IMR-90 (cell line): ENCODE measurements around the gene PDE4B. TPM values are rescaled to one million over a fixed set of nuclear protein-coding genes. Genes with fewer than 3 reads are reported as not detected.

Experiments used
- ATAC-seq: fragments of 200-7000 bp; cut with Tn5 transposase; 2 replicates; pipeline ENCODE4 v1.9.1; 2020; ENCODE audit warnings: low read depth, mild to moderate bottlenecking, moderate library complexity
- BruUV-seq: library from RNA; stranded (reverse); fragments of 400-500 nt; replicated peaks from 2 replicates; lab custom pipeline; 2021; lab: Mats Ljungman, UMichigan
- CTCF ChIA-PET: fragments of 300-600 bp; formaldehyde crosslinking; extraction: SDS; loops from one replicate; lab custom pipeline; 2021; ENCODE audit warnings: antibody characterized with exemption; lab: Yijun Ruan, JAX
- POLR2A ChIA-PET: fragments of 300-600 bp; sonication (Branson Sonifier 250); formaldehyde crosslinking; loops from one replicate; lab custom pipeline; 2022; ENCODE audit warnings: antibody characterized with exemption; ENCODE audit not compliant: unreplicated experiment; lab: Charles Lee
- DNase-seq: peaks from one replicate; pipeline ENCODE4 v3.0.0; 2013
- H2AFZ ChIP-seq: replicated peaks from 2 replicates; pipeline ENCODE3; 2013; ENCODE audit warnings: low read length, mild to moderate bottlenecking; ENCODE audit not compliant: poor library complexity
- H2AK5ac ChIP-seq: 2 replicates; pipeline ENCODE4 v1.6.1; 2013; ENCODE audit warnings: low read depth, low read length, inconsistent platforms
- H2AK9ac ChIP-seq: replicated peaks from 2 replicates; pipeline ENCODE3; 2013; ENCODE audit warnings: mild to moderate bottlenecking, low read depth, low read length, moderate library complexity; ENCODE audit not compliant: poor library complexity
- H2BK120ac ChIP-seq: 2 replicates; pipeline ENCODE4 v1.6.1; 2013; ENCODE audit warnings: low read depth, low read length, inconsistent platforms
- H2BK15ac ChIP-seq: 3 replicates; pipeline ENCODE4 v1.6.1; 2013; ENCODE audit warnings: low read depth, low read length, inconsistent platforms
- H2BK20ac ChIP-seq: 2 replicates; pipeline ENCODE4 v1.6.1; 2013; ENCODE audit warnings: low read depth, mild to moderate bottlenecking, inconsistent platforms, low read length, moderate library complexity
- H2BK5ac ChIP-seq: 2 replicates; pipeline ENCODE4 v1.6.1; 2013; ENCODE audit warnings: mild to moderate bottlenecking, low read depth, low read length, inconsistent platforms; ENCODE audit not compliant: poor library complexity, severe bottlenecking
- H3K14ac ChIP-seq: replicated peaks from 2 replicates; pipeline ENCODE4 v1.6.1; 2013; ENCODE audit warnings: low read depth, low read length, inconsistent platforms
- H3K18ac ChIP-seq: 2 replicates; pipeline ENCODE4 v1.6.1; 2013; ENCODE audit warnings: low read depth, low read length, control low read depth
- H3K23ac ChIP-seq: 2 replicates; pipeline ENCODE4 v1.6.1; 2013; ENCODE audit warnings: low read depth, low read length, inconsistent platforms
- H3K27ac ChIP-seq: 2 replicates; pipeline ENCODE4 v1.5.1; 2013; ENCODE audit warnings: mild to moderate bottlenecking, control low read depth, low read length; ENCODE audit not compliant: insufficient read depth
- H3K27me3 ChIP-seq: 2 replicates; pipeline ENCODE4 v1.6.1; 2013; ENCODE audit warnings: low read length; ENCODE audit not compliant: control insufficient read depth, insufficient read depth
- H3K36me3 ChIP-seq: 2 replicates; pipeline ENCODE4 v1.6.1; 2013; ENCODE audit warnings: low read length, mixed read lengths; ENCODE audit not compliant: control insufficient read depth, insufficient read depth
- H3K4ac ChIP-seq: 2 replicates; pipeline ENCODE4 v1.6.1; 2013; ENCODE audit warnings: low read depth, low read length, inconsistent platforms
- H3K4me1 ChIP-seq: 2 replicates; pipeline ENCODE4 v1.6.1; 2013; ENCODE audit warnings: low read length, mixed read lengths; ENCODE audit not compliant: control insufficient read depth, insufficient read depth
- H3K4me2 ChIP-seq: 2 replicates; pipeline ENCODE4 v1.6.1; 2013; ENCODE audit warnings: low read depth, mild to moderate bottlenecking, control low read depth, low read length, moderate library complexity
- H3K4me3 ChIP-seq: 2 replicates; pipeline ENCODE4 v1.5.1; 2013; ENCODE audit warnings: low read depth, mild to moderate bottlenecking, control low read depth, low read length, moderate library complexity; ENCODE audit not compliant: insufficient read depth
- H3K56ac ChIP-seq: 2 replicates; pipeline ENCODE4 v1.6.1; 2013; ENCODE audit warnings: low read length, inconsistent platforms; ENCODE audit not compliant: insufficient read depth; ENCODE audit errors: extremely low read depth
- H3K79me1 ChIP-seq, 2 experiments: 2 replicates each; pipeline ENCODE4 v1.6.1; 2013; ENCODE audit warnings: low read length in 2 of 2, inconsistent platforms in 1 of 2, low read depth in 1 of 2
- H3K9ac ChIP-seq: 2 replicates; pipeline ENCODE4 v1.6.1; 2013; ENCODE audit warnings: low read depth, low read length, control low read depth
- H3K9me1 ChIP-seq: 2 replicates; pipeline ENCODE4 v1.6.1; 2013; ENCODE audit warnings: low read length, inconsistent platforms; ENCODE audit not compliant: insufficient read depth
- H3K9me3 ChIP-seq: 2 replicates; pipeline ENCODE4 v1.6.1; 2013; ENCODE audit warnings: low read length; ENCODE audit not compliant: control insufficient read depth, insufficient read depth
- H4K20me1 ChIP-seq: 2 replicates; pipeline ENCODE4 v1.6.1; 2013; ENCODE audit warnings: low read length, inconsistent platforms; ENCODE audit not compliant: insufficient read depth
- H4K5ac ChIP-seq: 2 replicates; pipeline ENCODE4 v1.6.1; 2013; ENCODE audit warnings: mild to moderate bottlenecking, low read depth, low read length, control low read depth
- H4K8ac ChIP-seq, 2 experiments: 2 replicates each; pipeline ENCODE4 v1.6.1; 2013; ENCODE audit warnings: low read depth in 2 of 2, low read length in 2 of 2, control low read depth in 1 of 2, inconsistent platforms in 1 of 2
- H4K91ac ChIP-seq: 2 replicates; pipeline ENCODE4 v1.6.1; 2013; ENCODE audit warnings: low read depth, low read length, inconsistent platforms; ENCODE audit not compliant: insufficient read depth
- BHLHE40 ChIP-seq: fragments of 150-350 bp; IDR thresholded peaks from 2 replicates; pipeline ENCODE4 v1.6.1; 2016; ENCODE audit warnings: mild to moderate bottlenecking, low read depth, low read length
- CEBPB ChIP-seq: IDR thresholded peaks from 2 replicates; pipeline ENCODE4 v1.6.1; 2012; ENCODE audit warnings: low read depth, low read length, improper control_type of control experiment
- CHD1 ChIP-seq: IDR thresholded peaks from 2 replicates; pipeline ENCODE4 v1.6.1; 2012; ENCODE audit warnings: low read depth, low read length, improper control_type of control experiment
- CTCF ChIP-seq: conservative IDR thresholded peaks from 2 replicates; pipeline ENCODE4 v1.5.1; 2012; ENCODE audit warnings: mild to moderate bottlenecking, low read depth, low read length, improper control_type of control experiment
- ELK1 ChIP-seq: fragments of 150-350 bp; IDR thresholded peaks from 2 replicates; pipeline ENCODE4 v1.6.1; 2016; ENCODE audit warnings: low read depth, mild to moderate bottlenecking, low read length, moderate library complexity, borderline replicate concordance
- FOS ChIP-seq: fragments of 150-350 bp; IDR thresholded peaks from 2 replicates; pipeline ENCODE4 v1.6.1; 2016; ENCODE audit warnings: low read depth, low read length
- MAFK ChIP-seq: IDR thresholded peaks from 2 replicates; pipeline ENCODE4 v1.6.1; 2012; ENCODE audit warnings: low read depth, low read length, improper control_type of control experiment
- MAZ ChIP-seq: IDR thresholded peaks from 2 replicates; pipeline ENCODE4 v1.6.1; 2012; ENCODE audit warnings: low read depth, mild to moderate bottlenecking, low read length, improper control_type of control experiment, moderate library complexity, borderline replicate concordance
- MXI1 ChIP-seq: IDR thresholded peaks from 2 replicates; pipeline ENCODE4 v1.6.1; 2012; ENCODE audit warnings: low read depth, mild to moderate bottlenecking, low read length, moderate library complexity, borderline replicate concordance
- NFE2L2 ChIP-seq: fragments of 150-350 bp; IDR thresholded peaks from 2 replicates; pipeline ENCODE4 v1.6.1; 2016; ENCODE audit warnings: low read depth, mild to moderate bottlenecking, low read length
- POLR2A ChIP-seq: IDR thresholded peaks from 2 replicates; pipeline ENCODE4 v1.6.1; 2012; ENCODE audit warnings: mild to moderate bottlenecking, low read depth, low read length
- RAD21 ChIP-seq: IDR thresholded peaks from 2 replicates; pipeline ENCODE4 v1.6.1; 2012; ENCODE audit warnings: low read length, improper control_type of control experiment
- RCOR1 ChIP-seq: IDR thresholded peaks from 2 replicates; pipeline ENCODE4 v1.6.1; 2012; ENCODE audit warnings: mild to moderate bottlenecking, low read length, improper control_type of control experiment; ENCODE audit not compliant: insufficient replicate concordance
- RFX5 ChIP-seq: IDR thresholded peaks from 2 replicates; pipeline ENCODE4 v1.8.0; 2012; ENCODE audit warnings: low read depth, mild to moderate bottlenecking, low read length, moderate library complexity
- SMC3 ChIP-seq: fragments of 150-350 bp; IDR thresholded peaks from 2 replicates; pipeline ENCODE4 v1.6.1; 2016; ENCODE audit warnings: low read depth, mild to moderate bottlenecking, antibody characterized with exemption, low read length, moderate library complexity
- USF2 ChIP-seq: fragments of 150-350 bp; IDR thresholded peaks from 2 replicates; pipeline ENCODE4 v1.6.1; 2017; ENCODE audit warnings: mild to moderate bottlenecking, antibody characterized with exemption, low read length, low read depth
- WGBS, 2 experiments: methylation state at CpG; one replicate each; pipeline versions ENCODE4 v1.1.5 to v1.1.7; 2013; ENCODE audit warnings: missing lambda C conversion rate in 2 of 2; ENCODE audit not compliant: insufficient read length in 1 of 2; ENCODE audit errors: extremely low coverage in 2 of 2; 5-methylcytosine and 5-hydroxymethylcytosine counted together
- dilution Hi-C: fragments of 300-500 bp; cut with HindIII; formaldehyde crosslinking; loops from one replicate; pipeline ENCODE4 v1.14.3; 2018; ENCODE audit warnings: low sequenced_read_pairs; ENCODE audit not compliant: unreplicated experiment
- in situ Hi-C: fragments of 300-500 bp; cut with MboI; formaldehyde crosslinking; loops from 3 replicates; pipeline ENCODE4 v1.14.3; 2019; ENCODE audit warnings: low sequenced_read_pairs, inconsistent platforms, mixed read lengths
- intact Hi-C: fragments of 100-400 bp; cut with micrococcal nuclease; formaldehyde crosslinking; loops from 2 replicates; pipeline ENCODE4 v1.10.0; 2022
- polyA plus RNA-seq, 3 experiments: library from polyadenylated mRNA; depleted of rRNA; stranded (reverse); fragments of >200 nt; gene quantifications; 2 replicates each; pipeline ENCODE4 v1.2.3, GENCODE V29; 2012; ENCODE audit warnings: low replicate concordance in 1 of 3
- total RNA-seq: library from RNA; depleted of rRNA; stranded (reverse); fragments of >200 nt; gene quantifications from 2 replicates; pipeline ENCODE4 v1.2.3, GENCODE V29; 2012

The PDE4B gene
- total and polyA plus RNA-seq, 2 of the 4 experiments (the other 2 are of a cell fraction), result 5.8 to 21.3 TPM

GRCh38 chr1:66028035-66028434 is 235.3 kb downstream of the PDE4B start:
- ATAC-seq, result no peak
- H3K79me1 ChIP-seq, result no peaks in the 10 kb centered on the region
- no peak overlapping the region for H3K4me3 ChIP-seq
- no peak overlapping the region for H2BK15ac ChIP-seq
- H3K36me3 ChIP-seq, result no peaks in the 10 kb centered on the region
- H2AK9ac ChIP-seq, result no peak overlapping the region
- BruUV-seq, result no TSS peak
- no peak overlapping the region for H4K8ac ChIP-seq
- H3K9ac ChIP-seq, result no peak overlapping the region
- H2AK5ac ChIP-seq, result no peak overlapping the region
- H2BK20ac ChIP-seq, result no peak overlapping the region
- no peak overlapping the region for H2AFZ ChIP-seq
- intact Hi-C loops (no loop called here), dilution Hi-C loops (no loop called here), in situ Hi-C loops (no loop called here)
- WGBS, 2 experiments, result 100% methylated on average over 2 of the region's 3 CpGs; no CpG with 5 or more reads in 1 of the 2 experiments
- H3K4me1 ChIP-seq, result no peaks in the 10 kb centered on the region
- no peak overlapping the region for H3K27ac ChIP-seq
- no peak overlapping the region for H3K4ac ChIP-seq
- no peak overlapping the region for H3K18ac ChIP-seq
- TF ChIP-seq SMC3, result no peak
- no peak for TF ChIP-seq CHD1
- TF ChIP-seq ELK1, result no peak
- TF ChIP-seq MAZ, result no peak
- no peak for TF ChIP-seq MXI1
- TF ChIP-seq BHLHE40, result no peak
- TF ChIP-seq NFE2L2, result no peak
- TF ChIP-seq CTCF, result no peak
- no peak for TF ChIP-seq MAFK
- TF ChIP-seq POLR2A, result no peak
- no peak for TF ChIP-seq RFX5
- TF ChIP-seq FOS, result no peak
- TF ChIP-seq RCOR1, result no peak
- TF ChIP-seq USF2, result no peak
- TF ChIP-seq CEBPB, result no peak
- no peak for TF ChIP-seq RAD21
- no peak overlapping the region for H3K4me2 ChIP-seq
- no peak for DNase-seq
- no peak overlapping the region for H3K23ac ChIP-seq
- H3K14ac ChIP-seq, result no peak overlapping the region
- no peak overlapping the region for H4K91ac ChIP-seq
- H3K9me1 ChIP-seq, result no peaks in the 10 kb centered on the region
- H3K9me3 ChIP-seq, result no peaks in the 10 kb centered on the region
- CTCF ChIA-PET, result no interaction called here
- H3K27me3 ChIP-seq, result no peaks in the 10 kb centered on the region
- POLR2A ChIA-PET, result no interaction called here
- no peak overlapping the region for H3K56ac ChIP-seq
- no peaks in the 10 kb centered on the region for H4K20me1 ChIP-seq
- no peak overlapping the region for H2BK120ac ChIP-seq
- no peak overlapping the region for H2BK5ac ChIP-seq
- H4K5ac ChIP-seq, result no peak overlapping the region
